ENCODE results near the gene HYOU1.

DNA sequence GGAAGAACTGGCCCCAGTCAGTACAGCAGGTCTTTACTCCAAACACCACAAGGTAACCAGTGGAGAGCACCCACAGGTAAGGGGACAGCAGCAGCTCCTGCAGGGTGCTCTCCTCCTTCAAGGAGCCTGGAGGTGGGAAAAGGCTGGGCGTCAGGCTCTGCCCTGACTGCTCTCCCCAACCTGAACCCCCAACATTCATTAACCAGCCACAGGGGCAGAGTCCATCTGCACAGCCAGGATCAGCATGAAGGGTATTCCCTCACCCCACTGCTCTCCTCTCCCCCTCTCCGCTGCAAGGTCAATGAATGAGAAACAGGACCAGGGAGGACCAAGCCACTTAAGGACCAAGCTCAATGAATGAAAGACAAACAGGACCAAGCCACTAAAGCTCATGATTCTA lies 30.0 kb downstream of the HYOU1 start:
- TF ChIP-seq, protein P1, sequence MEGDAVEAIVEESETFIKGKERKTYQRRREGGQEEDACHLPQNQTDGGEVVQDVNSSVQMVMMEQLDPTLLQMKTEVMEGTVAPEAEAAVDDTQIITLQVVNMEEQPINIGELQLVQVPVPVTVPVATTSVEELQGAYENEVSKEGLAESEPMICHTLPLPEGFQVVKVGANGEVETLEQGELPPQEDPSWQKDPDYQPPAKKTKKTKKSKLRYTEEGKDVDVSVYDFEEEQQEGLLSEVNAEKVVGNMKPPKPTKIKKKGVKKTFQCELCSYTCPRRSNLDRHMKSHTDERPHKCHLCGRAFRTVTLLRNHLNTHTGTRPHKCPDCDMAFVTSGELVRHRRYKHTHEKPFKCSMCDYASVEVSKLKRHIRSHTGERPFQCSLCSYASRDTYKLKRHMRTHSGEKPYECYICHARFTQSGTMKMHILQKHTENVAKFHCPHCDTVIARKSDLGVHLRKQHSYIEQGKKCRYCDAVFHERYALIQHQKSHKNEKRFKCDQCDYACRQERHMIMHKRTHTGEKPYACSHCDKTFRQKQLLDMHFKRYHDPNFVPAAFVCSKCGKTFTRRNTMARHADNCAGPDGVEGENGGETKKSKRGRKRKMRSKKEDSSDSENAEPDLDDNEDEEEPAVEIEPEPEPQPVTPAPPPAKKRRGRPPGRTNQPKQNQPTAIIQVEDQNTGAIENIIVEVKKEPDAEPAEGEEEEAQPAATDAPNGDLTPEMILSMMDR (conservative IDR thresholded peaks at IDR 0.05 in 1 of 2, IDR thresholded peaks at IDR 0.05 in 1 of 2; ENCODE audit: low read depth in 1 of 2, low read length in 2 of 2): no peak
- no peak for TF ChIP-seq EZH2 (IDR thresholded peaks at IDR 0.05; ENCODE audit: low read length, missing control alignments)
